ENCODE results near the gene HDAC4.

DNA sequence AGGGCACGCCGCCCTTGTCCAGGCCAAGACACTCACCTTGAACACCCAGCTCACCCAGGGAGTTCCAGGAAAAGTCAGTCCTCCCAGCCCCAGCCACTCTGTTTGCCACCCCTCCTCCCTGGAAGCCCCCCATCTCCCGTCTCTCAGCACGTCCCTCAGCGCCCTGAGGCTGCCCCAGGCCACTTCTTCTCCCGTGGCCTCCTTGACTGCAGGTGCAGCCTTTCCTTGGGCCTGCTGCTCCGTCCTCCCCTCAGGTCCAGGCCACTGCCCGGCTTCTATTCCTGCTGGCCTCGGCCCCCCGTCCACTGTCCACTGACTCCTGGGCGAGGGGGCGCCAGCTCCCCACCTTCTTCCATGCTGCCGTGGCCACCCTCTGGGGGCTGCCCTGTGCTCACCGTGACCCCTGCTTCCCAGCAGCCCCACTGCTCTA is 239.1 kb downstream of the HDAC4 start:
- TF ChIP-seq, protein P1, sequence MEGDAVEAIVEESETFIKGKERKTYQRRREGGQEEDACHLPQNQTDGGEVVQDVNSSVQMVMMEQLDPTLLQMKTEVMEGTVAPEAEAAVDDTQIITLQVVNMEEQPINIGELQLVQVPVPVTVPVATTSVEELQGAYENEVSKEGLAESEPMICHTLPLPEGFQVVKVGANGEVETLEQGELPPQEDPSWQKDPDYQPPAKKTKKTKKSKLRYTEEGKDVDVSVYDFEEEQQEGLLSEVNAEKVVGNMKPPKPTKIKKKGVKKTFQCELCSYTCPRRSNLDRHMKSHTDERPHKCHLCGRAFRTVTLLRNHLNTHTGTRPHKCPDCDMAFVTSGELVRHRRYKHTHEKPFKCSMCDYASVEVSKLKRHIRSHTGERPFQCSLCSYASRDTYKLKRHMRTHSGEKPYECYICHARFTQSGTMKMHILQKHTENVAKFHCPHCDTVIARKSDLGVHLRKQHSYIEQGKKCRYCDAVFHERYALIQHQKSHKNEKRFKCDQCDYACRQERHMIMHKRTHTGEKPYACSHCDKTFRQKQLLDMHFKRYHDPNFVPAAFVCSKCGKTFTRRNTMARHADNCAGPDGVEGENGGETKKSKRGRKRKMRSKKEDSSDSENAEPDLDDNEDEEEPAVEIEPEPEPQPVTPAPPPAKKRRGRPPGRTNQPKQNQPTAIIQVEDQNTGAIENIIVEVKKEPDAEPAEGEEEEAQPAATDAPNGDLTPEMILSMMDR (IDR thresholded peaks at IDR 0.05; ENCODE audit: insufficient read depth, low read length, poor library complexity, severe bottlenecking) = no peak
- no peak for TF ChIP-seq EZH2phosphoT487 (conservative IDR thresholded peaks at IDR 0.05; ENCODE audit: low read length)
